SK-N-DZ (cell line): ENCODE measurements around the gene FRRS1.
A peak's percentile ranks its signal among the peaks of the same experiment; 100 is the strongest.

Source experiments
- DNase-seq: peaks from one replicate; pipeline ENCODE4 v3.0.0-alpha.2; 2015; ENCODE audit warnings: low spot score
- small RNA-seq, 2 experiments: library from RNA; depleted of rRNA; stranded (forward); fragments of <200 nt; gene quantifications; one replicate each; pipeline ENCODE3, GENCODE V24; 2014

The FRRS1 gene

GRCh38 chr1:99676876-99677275 is 89.6 kb downstream of the FRRS1 start:
- no peak for DNase-seq

- DNase-seq = no peak
Observed at GRCh38 chr1:99675994-99676393, 90.4 kb downstream of the FRRS1 start.

- no peak for DNase-seq
Observed at GRCh38 chr1:99675292-99675691, 91.1 kb downstream of the FRRS1 start.

DNA sequence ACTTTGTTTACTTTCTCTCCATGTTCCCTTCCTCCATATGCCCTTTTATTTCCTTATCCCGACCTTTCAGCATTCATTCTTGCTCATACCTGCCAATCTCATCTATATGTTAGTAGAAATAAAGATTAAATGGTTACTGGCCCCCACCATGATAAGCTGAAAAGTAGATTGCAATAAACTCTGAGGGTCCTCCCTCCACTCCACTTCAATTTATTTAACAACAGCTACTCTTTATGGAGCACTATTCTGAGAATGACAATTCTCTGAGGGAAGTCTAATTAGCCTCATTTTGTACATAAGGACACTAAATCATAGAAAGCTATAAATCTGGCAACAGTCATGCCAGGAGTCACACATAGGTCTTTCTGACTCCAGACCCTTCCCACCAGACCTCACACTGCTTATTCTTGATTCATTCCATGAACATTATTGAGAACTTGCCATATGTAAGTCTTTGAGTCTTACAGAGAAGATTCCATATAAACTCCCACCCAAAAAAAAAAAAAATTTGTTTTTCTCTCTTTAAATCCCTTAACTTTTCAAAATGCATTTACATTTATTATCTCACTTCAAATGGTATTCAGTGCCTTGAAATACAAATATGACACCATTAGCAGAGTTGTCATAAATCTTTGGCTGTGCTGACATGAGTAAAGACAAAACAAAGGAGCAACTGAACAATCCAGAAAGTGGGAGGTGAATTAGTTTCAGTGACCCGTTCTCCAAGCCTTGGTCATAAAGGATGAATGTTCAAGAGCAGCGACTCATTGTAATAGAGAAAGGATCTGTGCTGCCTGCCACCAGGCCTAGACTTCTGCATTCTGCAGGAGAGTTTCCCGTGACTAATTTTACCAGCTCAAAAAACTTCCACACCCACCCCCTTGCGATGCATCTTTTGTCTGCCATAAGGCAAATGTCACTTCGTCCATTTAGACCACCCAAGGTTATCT is 92.0 kb downstream of the FRRS1 start:
- DNase-seq = no peak

- DNase-seq = no peak
Observed at GRCh38 chr1:99673315-99673714, 93.1 kb downstream of the FRRS1 start.

- no peak for DNase-seq
Observed at GRCh38 chr1:99672530-99673213, 93.8 kb downstream of the FRRS1 start.

DNA sequence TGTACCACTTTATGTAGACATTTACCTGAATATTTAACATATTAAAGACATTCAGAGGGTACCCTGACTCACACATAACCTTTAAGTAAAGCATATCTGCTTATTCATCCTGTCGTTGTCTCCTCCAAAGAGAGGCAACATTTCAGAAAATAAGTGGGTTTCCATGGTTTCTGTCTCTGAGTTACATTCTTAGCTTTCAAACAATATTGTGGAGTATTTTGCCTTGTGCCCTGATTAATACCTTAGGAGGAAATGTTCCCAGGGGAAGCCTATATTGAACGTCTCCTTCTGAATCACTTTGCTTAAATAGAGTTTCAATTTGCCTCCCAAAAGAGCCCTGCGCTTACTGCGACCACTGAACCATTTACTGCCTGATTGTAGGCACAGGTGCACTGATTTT is 94.4 kb downstream of the FRRS1 start:
- DNase-seq = no peak

- DNase-seq = no peak
Observed at GRCh38 chr1:99670583-99670982, 95.9 kb downstream of the FRRS1 start.

DNA sequence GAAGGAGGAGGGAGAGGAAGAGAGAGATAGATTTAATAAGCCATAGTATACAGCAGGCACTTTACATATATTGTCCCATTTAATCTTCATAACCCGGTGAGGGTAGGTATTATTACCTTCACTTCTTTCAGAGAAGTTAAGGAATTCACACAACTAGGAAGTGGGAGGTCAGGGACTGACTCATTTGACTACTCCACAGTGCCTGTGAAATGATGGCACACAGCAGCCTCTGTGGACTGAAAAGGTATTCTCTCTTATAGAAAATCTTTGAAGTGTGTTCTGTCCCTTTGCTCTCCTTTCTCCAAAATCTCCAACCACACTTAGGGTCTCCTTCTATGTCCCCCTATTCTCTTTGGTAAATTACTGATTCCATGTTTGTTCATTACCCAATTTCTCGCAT is 96.6 kb downstream of the FRRS1 start:
- no peak for DNase-seq

DNA sequence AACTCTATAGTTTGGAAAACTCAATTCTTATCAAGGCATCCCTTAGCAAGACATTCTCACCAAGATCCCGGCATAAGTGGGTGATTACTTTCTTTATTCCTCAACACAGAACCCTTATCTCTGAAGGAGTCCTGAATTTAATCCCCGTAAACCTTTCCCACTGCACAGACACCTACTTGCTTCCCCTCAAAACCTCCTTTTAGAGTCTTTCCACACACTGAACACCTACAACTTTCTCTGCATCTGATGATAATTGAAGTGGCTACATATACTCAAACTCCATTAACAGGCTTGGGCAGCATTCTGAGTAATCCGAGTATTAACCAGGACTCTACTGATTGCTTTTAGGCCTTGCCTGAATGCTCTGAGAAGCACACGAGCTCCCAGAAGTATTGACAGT is 97.1 kb downstream of the FRRS1 start:
- DNase-seq = no peak

DNA sequence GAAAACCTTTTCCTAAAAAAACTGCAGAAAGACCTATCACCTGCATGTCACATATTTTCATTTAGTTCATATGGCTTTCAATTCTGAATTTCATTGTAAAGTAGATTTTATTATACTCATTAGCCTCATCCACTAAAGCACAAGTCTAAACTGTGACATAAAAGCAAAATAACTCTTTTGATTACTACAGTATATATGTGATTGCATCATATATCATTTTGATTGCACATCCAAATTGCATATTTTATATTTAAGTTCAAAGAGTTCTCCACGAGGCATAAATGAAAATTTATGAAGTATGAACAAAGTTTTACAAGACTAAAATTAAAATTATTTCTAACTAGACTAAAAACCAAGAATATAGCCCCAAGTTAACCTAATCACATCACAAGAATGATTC is 101.2 kb downstream of the FRRS1 start:
- DNase-seq = no peak

- DNase-seq = no peak
Observed at GRCh38 chr1:99663501-99663900, 102.9 kb downstream of the FRRS1 start.

DNA sequence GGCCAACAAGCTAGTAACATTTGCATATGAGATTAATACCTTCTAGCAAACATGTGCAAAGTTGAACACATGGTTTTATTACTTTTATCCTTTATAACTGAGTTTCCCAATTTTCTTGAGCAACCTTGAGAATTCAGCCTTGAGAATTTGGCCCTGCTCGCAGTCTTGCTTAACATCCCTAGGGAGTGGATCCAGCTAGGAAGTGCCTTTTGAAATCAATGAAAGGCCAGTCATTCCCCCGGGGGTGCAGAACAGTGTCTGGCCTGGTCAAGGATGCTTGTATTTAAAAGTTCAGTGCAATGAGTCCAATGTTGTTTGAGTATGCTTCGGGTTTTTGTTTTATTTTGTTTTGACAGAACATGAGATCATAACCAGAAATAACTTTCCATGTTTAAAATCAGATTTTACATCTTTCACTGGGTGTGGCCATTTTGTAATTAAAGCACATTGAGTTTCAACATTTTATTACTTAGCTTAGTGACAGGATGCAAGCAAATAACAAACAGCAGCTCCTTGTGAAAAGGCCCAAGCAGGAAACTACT is 103.8 kb downstream of the FRRS1 start:
- DNase-seq = peak; percentile 69

DNA sequence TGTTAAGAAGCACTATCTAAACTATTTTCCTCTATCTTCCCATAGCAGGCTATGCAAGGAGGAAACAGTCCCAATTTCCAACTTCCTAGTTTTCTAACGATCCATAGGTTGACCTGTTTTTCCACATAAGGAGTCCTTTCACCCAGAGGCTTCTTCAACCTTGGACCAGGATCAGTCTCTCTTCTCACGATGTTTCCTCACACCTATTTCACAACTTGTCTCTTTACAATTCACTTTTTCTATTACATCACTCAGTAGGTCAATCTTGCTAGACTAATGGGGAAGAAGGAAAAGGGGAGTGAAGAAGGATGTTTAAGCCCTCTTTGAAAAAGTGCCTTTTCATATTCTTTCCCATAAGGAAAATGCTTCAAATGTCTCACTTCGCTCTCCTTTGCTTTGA is 104.7 kb downstream of the FRRS1 start:
- DNase-seq = no peak

GRCh38 chr1:99660496-99660895 is 105.9 kb downstream of the FRRS1 start:
- DNase-seq = no peak

- no peak for DNase-seq
Observed at GRCh38 chr1:99659755-99660210, 106.7 kb downstream of the FRRS1 start.

Small RNA genes lying within 50 kb of the gene (small RNA-seq; reads per million reads assigned to genes)
- gene RF00019 (0 reads per million in 2 experiments), gene RNU4-75P (0.03 to 0.27 reads per million in 2 experiments)
